ENCODE results near the gene SMARCD3. TPM values are rescaled to one million over a fixed set of nuclear protein-coding genes. Genes with fewer than 3 reads are reported as not detected.

The SMARCD3 gene
- total and polyA plus RNA-seq, 9 of the 15 experiments (the other 6 are each of a cell fraction or from before 2014, with no cell fraction given) = 0.43 to 3.6 (median 2.6) TPM

DNA sequence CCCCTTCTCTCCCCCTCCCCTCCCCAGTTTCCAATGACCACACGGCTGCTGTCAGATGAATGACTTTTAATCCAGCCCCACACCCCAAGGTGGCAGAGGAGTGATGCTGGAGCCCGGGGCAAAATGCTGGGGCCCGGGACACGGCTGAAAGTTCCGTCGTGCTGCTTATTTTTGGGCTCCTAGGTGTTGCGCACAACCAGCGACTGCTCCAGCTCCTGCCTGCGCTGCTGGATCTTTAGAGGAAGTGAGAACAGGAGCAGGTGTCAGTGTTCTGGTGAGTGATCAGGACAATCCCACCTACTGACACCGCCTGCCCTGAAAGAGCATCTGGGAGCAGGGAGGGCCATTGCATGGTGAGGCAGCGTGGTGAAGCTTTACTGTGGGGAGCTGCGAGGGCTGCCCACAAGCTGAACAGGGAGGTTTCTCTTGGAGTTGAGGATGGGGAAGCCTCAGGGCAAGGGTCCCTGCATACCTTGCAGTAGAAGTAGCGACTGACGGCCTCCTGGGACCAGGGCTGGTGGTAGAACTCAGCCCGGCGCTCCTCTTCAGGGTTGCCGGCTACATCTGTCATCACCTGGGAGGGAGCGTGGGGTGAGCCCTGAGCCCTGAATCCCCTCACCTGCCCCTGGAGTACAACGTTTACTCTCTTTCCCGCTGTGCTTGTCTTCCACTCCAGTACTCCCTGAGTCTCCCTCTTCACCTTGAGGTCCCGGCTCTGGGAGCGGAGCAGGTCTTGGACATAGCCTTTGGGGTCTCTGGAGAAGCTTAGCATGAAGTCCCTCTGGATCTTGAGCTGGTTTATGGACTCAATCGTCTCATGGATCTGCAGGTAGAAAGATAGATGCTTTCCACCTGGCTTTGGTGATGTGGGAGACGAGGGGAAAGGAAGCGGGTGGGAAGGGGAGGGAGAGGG lies 9.3 kb downstream of the SMARCD3 start:
- no peak overlapping the region for H3K4me3 ChIP-seq
- 0 out of 5 replicates have a peak, but pooled peaks cover 0 to 4% of the 10 kb centered on the region in 2 experiments for H3K27me3 ChIP-seq (ENCODE audit: control insufficient read depth in 2 of 2, insufficient read depth in 2 of 2, low read length in 2 of 2)
- ChIA-PET POLR2A (interaction anchor here (0.6 to 3.8 kb wide), 7 partner anchors 11 to 291 kb away, joined by 3 to 36 read pairs (median 3); partner anchors contain the start of gene ABCF2), CTCF (ENCODE audit: low intra/inter-chr PET ratio) (interaction anchor here (0.6 kb wide), 1 partner anchor 10 kb away, joined by 3 read pairs; no protein-coding TSS in a partner anchor)
- FAIRE-seq (no peak), DNase-seq (ENCODE audit: extremely low read depth in 1 of 4, low spot score in 3 of 4) (peak in 1 of 4 experiments; percentile 26), ATAC-seq (no peak)
- peaks cover 10 to 35% of the 10 kb centered on the region in 2 experiments; a peak in 4 of 5 replicates for H3K4me1 ChIP-seq (replicated peaks in 1 of 2; ENCODE audit: control insufficient read depth in 2 of 2, insufficient read depth in 2 of 2, low read length in 2 of 2)
- H3K9me1 ChIP-seq (ENCODE audit: control insufficient read depth, insufficient read depth, low read length) = peaks cover 4% of the 10 kb centered on the region
- H3K27ac ChIP-seq (ENCODE audit: extremely low read depth, low read depth, low read length) = no peak overlapping the region
- BruUV-seq (replicated peaks) = no TSS peak
- no peaks in the 10 kb centered on the region for H3K9me3 ChIP-seq (replicated peaks; ENCODE audit: control insufficient read depth, insufficient read depth, low read depth, low read length)
- no peak overlapping the region for H3K4me2 ChIP-seq (ENCODE audit: insufficient read depth, low read length)
- in situ Hi-C loops (cut with MboI) (no loop called here), intact Hi-C loops (cut with micrococcal nuclease) (no loop called here)
- H3K79me2 ChIP-seq (ENCODE audit: control insufficient read depth, insufficient read depth, low read length) = peaks cover 7% of the 10 kb centered on the region
- no peak overlapping the region for H3K9ac ChIP-seq (ENCODE audit: insufficient read depth in 1 of 2, low read depth in 2 of 2, low read length in 2 of 2)
- H3K36me3 ChIP-seq (ENCODE audit: control insufficient read depth, insufficient read depth, low read length) = peaks cover 40% of the 10 kb centered on the region; the same call in 2 of the 3 replicates
- WGBS (ENCODE audit: insufficient coverage, low coverage, missing lambda C conversion rate) = 87% methylated on average over 25 of the region's 25 CpGs
- peaks cover 55% of the 10 kb centered on the region for H4K20me1 ChIP-seq (replicated peaks; ENCODE audit: control insufficient read depth, insufficient read depth, low read length)
- no peak overlapping the region for H2AFZ ChIP-seq (ENCODE audit: low read depth, low read length)
- peak; percentile 31 for TF ChIP-seq POLR2B (IDR thresholded peaks at IDR 0.05; ENCODE audit: low read depth, partially characterized antibody)
- TF ChIP-seq HBP1 (CRISPR knock-in tag; IDR thresholded peaks at IDR 0.05) = no peak
- TF ChIP-seq NR4A1 (CRISPR knock-in tag; IDR thresholded peaks at IDR 0.05) = no peak
- no peak for TF ChIP-seq NR4A1 (tag; IDR thresholded peaks at IDR 0.05)
- TF ChIP-seq HINFP (tag; conservative IDR thresholded peaks at IDR 0.05; ENCODE audit: low read depth) = no peak
- 0 out of 2 replicates have a peak, but pooled peaks have one; percentile 12 for TF ChIP-seq MTA3 (IDR thresholded peaks at IDR 0.05; ENCODE audit: borderline replicate concordance)
- TF ChIP-seq ARID3A (IDR thresholded peaks at IDR 0.05; ENCODE audit: borderline replicate concordance, low read depth, low read length) = no peak
- TF ChIP-seq NR2C1 (IDR thresholded peaks at IDR 0.05) = no peak
- no peak for TF ChIP-seq NR2C1 (tag; IDR thresholded peaks at IDR 0.05)
- TF ChIP-seq, protein P1, sequence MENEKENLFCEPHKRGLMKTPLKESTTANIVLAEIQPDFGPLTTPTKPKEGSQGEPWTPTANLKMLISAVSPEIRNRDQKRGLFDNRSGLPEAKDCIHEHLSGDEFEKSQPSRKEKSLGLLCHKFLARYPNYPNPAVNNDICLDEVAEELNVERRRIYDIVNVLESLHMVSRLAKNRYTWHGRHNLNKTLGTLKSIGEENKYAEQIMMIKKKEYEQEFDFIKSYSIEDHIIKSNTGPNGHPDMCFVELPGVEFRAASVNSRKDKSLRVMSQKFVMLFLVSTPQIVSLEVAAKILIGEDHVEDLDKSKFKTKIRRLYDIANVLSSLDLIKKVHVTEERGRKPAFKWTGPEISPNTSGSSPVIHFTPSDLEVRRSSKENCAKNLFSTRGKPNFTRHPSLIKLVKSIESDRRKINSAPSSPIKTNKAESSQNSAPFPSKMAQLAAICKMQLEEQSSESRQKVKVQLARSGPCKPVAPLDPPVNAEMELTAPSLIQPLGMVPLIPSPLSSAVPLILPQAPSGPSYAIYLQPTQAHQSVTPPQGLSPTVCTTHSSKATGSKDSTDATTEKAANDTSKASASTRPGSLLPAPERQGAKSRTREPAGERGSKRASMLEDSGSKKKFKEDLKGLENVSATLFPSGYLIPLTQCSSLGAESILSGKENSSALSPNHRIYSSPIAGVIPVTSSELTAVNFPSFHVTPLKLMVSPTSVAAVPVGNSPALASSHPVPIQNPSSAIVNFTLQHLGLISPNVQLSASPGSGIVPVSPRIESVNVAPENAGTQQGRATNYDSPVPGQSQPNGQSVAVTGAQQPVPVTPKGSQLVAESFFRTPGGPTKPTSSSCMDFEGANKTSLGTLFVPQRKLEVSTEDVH (IDR thresholded peaks at IDR 0.05; ENCODE audit: low read depth, partially characterized antibody) = peak; percentile 26
- peak; percentile 23 for TF ChIP-seq KDM5B (IDR thresholded peaks at IDR 0.05; ENCODE audit: insufficient replicate concordance, low read depth, low read length)
- peak; percentile 56 for TF ChIP-seq POLR2G (IDR thresholded peaks at IDR 0.05; ENCODE audit: low read depth, low read length)

All from K562 (cell line).